Vagina (tissue), 2 donors: Measurements from ENCODE around the gene SPTBN1. TPM values are rescaled to one million over a fixed set of nuclear protein-coding genes. Genes with fewer than 3 reads are reported as not detected.
A peak's percentile ranks its signal among the peaks of the same experiment; 100 is the strongest.

Experiments
- DNase-seq, 2 donors: peaks; one replicate each; pipeline ENCODE4 v3.0.0-alpha.2; 2017; ENCODE audit errors: extremely low spot score in 2 of 2
- H3K27ac ChIP-seq: fragments of 200-600 bp; sonication (generic); one replicate; pipeline ENCODE4 v1.5.1; 2019
- H3K27me3 ChIP-seq: fragments of 200-600 bp; sonication (generic); one replicate; pipeline ENCODE4 v1.5.1; 2019
- H3K36me3 ChIP-seq, 2 donors: fragments of 200-600 bp; sonication (generic); one replicate each; pipeline ENCODE4 v1.5.1; 2017 to 2019
- H3K4me1 ChIP-seq: fragments of 200-600 bp; sonication (generic); one replicate; pipeline ENCODE4 v1.5.1; 2019
- H3K4me3 ChIP-seq, 2 donors: fragments of 200-600 bp; sonication (generic); 1 replicate in 1 of 2; 2 replicates in 1 of 2; pipeline ENCODE4 v1.5.1; 2016 to 2019
- H3K9me3 ChIP-seq: fragments of 200-600 bp; sonication (generic); one replicate; pipeline ENCODE4 v1.5.1; 2019
- POLR2A ChIP-seq, 2 donors: fragments of 450-650 bp; IDR thresholded peaks; one replicate each; pipeline ENCODE4 v1.6.1; 2017; ENCODE audit warnings: antibody characterized with exemption in 2 of 2, mild to moderate bottlenecking in 2 of 2, moderate library complexity in 2 of 2
- POLR2AphosphoS5 ChIP-seq, 2 donors: sonication (generic); formaldehyde crosslinking; IDR thresholded peaks; one replicate each; pipeline ENCODE4 v1.9.0; 2017; ENCODE audit warnings: antibody characterized with exemption in 2 of 2, mild to moderate bottlenecking in 2 of 2, low read depth in 1 of 2; ENCODE audit not compliant: insufficient read depth in 1 of 2
- intact Hi-C: fragments of 100-400 bp; cut with DNase I; formaldehyde crosslinking; loops from one replicate; pipeline ENCODE4 v1.15.1; 2023
- total RNA-seq: library from RNA; depleted of rRNA; stranded (reverse); fragments of >200 nt; gene quantifications from one replicate; pipeline ENCODE4 v1.2.3, GENCODE V29; 2016
- TF ChIP-seq, protein P1 (sequence below), 3 experiments: fragments of 450-650 bp in 2 of 3; fragments of 200-600 bp in 1 of 3; sonication (generic) in 1 of 3; IDR thresholded peaks; one replicate each; pipeline ENCODE4 v1.5.1; 2017 to 2019; ENCODE audit warnings: antibody characterized with exemption in 3 of 3, mild to moderate bottlenecking in 2 of 3, moderate library complexity in 2 of 3

The SPTBN1 gene
- total RNA-seq, 1 donor from 2014 or later = 278 TPM

DNA sequence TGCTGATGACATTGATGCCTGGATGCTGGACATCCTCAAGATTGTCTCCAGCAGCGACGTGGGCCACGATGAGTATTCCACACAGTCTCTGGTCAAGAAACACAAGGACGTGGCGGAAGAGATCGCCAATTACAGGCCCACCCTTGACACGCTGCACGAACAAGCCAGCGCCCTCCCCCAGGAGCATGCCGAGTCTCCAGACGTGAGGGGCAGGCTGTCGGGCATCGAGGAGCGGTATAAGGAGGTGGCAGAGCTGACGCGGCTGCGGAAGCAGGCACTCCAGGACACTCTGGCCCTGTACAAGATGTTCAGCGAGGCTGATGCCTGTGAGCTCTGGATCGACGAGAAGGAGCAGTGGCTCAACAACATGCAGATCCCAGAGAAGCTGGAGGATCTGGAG lies 173.3 kb downstream of the SPTBN1 start:
- no peak for DNase-seq
- no peak overlapping the region for H3K27ac ChIP-seq
- peaks cover 21% of the 10 kb centered on the region for H3K4me1 ChIP-seq
- intact Hi-C loops = no loop called here
- no peaks in the 10 kb centered on the region for H3K27me3 ChIP-seq
- no peak overlapping the region for H3K4me3 ChIP-seq
- no peaks in the 10 kb centered on the region for H3K9me3 ChIP-seq
- H3K36me3 ChIP-seq = peaks cover 0 to 85% of the 10 kb centered on the region in 2 donors
- TF ChIP-seq, protein P1, sequence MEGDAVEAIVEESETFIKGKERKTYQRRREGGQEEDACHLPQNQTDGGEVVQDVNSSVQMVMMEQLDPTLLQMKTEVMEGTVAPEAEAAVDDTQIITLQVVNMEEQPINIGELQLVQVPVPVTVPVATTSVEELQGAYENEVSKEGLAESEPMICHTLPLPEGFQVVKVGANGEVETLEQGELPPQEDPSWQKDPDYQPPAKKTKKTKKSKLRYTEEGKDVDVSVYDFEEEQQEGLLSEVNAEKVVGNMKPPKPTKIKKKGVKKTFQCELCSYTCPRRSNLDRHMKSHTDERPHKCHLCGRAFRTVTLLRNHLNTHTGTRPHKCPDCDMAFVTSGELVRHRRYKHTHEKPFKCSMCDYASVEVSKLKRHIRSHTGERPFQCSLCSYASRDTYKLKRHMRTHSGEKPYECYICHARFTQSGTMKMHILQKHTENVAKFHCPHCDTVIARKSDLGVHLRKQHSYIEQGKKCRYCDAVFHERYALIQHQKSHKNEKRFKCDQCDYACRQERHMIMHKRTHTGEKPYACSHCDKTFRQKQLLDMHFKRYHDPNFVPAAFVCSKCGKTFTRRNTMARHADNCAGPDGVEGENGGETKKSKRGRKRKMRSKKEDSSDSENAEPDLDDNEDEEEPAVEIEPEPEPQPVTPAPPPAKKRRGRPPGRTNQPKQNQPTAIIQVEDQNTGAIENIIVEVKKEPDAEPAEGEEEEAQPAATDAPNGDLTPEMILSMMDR (IDR thresholded peaks at IDR 0.05) = no peak
- TF ChIP-seq POLR2AphosphoS5 (IDR thresholded peaks at IDR 0.05; ENCODE audit: insufficient read depth in 1 of 2, low read depth in 1 of 2) (no peak), POLR2A (IDR thresholded peaks at IDR 0.05) (no peak)

DNA sequence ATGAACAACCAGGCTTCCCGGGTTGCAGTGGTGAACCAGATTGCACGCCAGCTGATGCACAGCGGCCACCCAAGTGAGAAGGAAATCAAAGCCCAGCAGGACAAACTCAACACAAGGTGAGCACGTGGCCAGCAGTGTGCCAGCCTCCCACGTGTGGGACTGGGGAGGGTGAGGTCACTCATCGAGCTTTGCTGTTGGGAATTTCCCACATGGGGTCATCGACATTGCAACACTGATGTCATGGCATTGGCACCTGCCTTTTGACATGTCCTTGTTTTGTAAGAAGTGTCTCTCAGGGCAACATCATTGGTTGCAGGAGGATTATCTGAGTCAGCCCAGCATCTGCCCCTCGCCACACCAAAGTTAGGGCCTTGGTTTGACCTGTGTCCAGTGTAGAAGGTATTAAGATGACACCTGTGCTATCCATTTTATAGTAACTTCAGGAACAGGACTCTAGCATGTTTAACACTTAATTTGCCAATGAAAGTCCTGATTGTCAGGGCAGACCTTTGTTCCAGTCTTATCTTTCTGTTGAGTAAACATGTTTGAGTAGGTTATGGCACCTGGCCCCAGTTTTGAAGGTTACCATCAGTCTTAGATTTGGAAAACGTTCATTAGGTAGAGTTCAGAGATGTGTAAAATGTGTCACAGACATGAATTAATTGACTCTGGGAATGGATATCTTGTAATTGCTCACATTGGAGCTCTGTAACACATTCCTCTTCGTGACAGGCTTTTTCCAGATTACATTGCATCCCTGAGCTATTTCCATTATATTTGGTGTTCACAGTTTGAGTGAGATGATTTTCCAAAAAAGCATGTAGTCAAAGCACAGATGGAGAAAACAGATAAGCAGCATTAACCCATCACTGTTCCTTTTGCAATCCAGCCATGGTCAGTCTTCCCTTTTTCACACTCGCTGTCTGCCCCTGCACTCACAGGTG lies 174.1 kb downstream of the SPTBN1 start:
- peaks cover 26% of the 10 kb centered on the region for H3K4me1 ChIP-seq
- no peaks in the 10 kb centered on the region for H3K9me3 ChIP-seq
- no peak for DNase-seq
- no peak overlapping the region for H3K4me3 ChIP-seq
- H3K27ac ChIP-seq = no peak overlapping the region
- no peaks in the 10 kb centered on the region for H3K27me3 ChIP-seq
- H3K36me3 ChIP-seq = peaks cover 0 to 85% of the 10 kb centered on the region in 2 donors
- TF ChIP-seq POLR2AphosphoS5 (IDR thresholded peaks at IDR 0.05; ENCODE audit: insufficient read depth in 1 of 2, low read depth in 1 of 2) (peak in 1 of 2 donors; percentile 36), POLR2A (IDR thresholded peaks at IDR 0.05) (no peak)
- TF ChIP-seq, protein P1 (IDR thresholded peaks at IDR 0.05) = no peak
- intact Hi-C loops = no loop called here

DNA sequence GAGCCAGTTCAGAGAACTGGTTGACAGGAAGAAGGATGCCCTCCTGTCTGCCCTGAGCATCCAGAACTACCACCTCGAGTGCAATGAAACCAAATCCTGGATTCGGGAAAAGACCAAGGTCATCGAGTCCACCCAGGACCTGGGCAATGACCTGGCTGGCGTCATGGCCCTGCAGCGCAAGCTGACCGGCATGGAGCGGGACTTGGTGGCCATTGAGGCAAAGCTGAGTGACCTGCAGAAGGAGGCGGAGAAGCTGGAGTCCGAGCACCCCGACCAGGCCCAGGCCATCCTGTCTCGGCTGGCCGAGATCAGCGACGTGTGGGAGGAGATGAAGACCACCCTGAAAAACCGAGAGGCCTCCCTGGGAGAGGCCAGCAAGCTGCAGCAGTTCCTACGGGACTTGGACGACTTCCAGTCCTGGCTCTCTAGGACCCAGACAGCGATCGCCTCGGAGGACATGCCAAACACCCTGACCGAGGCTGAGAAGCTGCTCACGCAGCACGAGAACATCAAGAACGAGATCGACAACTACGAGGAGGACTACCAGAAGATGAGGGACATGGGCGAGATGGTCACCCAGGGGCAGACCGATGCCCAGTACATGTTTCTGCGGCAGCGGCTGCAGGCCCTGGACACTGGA lies 174.9 kb downstream of the SPTBN1 start:
- H3K36me3 ChIP-seq = peaks cover 0 to 77% of the 10 kb centered on the region in 2 donors
- H3K27me3 ChIP-seq = no peaks in the 10 kb centered on the region
- H3K4me3 ChIP-seq = no peak overlapping the region
- no peak overlapping the region for H3K27ac ChIP-seq
- no peaks in the 10 kb centered on the region for H3K9me3 ChIP-seq
- intact Hi-C loops = no loop called here
- TF ChIP-seq, protein P1 (IDR thresholded peaks at IDR 0.05) = no peak
- TF ChIP-seq POLR2AphosphoS5 (IDR thresholded peaks at IDR 0.05; ENCODE audit: insufficient read depth in 1 of 2, low read depth in 1 of 2) = peak in 1 of 2 donors; percentile 33
- H3K4me1 ChIP-seq = peaks cover 30% of the 10 kb centered on the region
- no peak for DNase-seq

DNA sequence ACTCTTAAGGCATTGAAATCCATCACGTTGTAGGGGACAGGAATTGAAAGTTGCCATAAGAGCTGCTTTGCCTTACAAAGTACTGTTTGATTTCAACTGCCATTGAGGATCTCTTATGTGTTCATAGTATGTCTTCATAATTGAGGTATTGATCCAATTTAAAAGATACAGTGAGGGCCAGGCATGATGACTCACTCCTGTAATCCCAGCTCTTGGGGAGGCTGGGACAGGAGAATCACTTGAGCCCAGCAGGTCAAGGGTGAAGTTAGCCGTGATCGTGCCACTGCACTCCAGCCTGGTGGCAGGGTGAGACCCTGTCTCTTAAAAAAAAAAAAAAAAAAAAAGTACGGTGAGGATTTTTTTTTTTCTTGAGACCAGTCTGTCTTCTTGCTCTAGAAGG lies 175.6 kb downstream of the SPTBN1 start:
- H3K36me3 ChIP-seq = peaks cover 0 to 70% of the 10 kb centered on the region in 2 donors
- H3K27me3 ChIP-seq = no peaks in the 10 kb centered on the region
- TF ChIP-seq, protein P1 (IDR thresholded peaks at IDR 0.05) = no peak
- TF ChIP-seq POLR2AphosphoS5 (IDR thresholded peaks at IDR 0.05; ENCODE audit: insufficient read depth in 1 of 2, low read depth in 1 of 2) (no peak), POLR2A (IDR thresholded peaks at IDR 0.05) (no peak)
- DNase-seq = no peak
- H3K9me3 ChIP-seq = no peaks in the 10 kb centered on the region
- no peak overlapping the region for H3K27ac ChIP-seq
- peaks cover 34% of the 10 kb centered on the region for H3K4me1 ChIP-seq
- intact Hi-C loops = no loop called here
- no peak overlapping the region for H3K4me3 ChIP-seq
